Mucosa of gallbladder (tissue), 1 donor: ENCODE data around the gene PRF1. TPM values are rescaled to one million over a fixed set of nuclear protein-coding genes. Genes with fewer than 3 reads are reported as not detected.

Source experiments
- DNase-seq: peaks from one replicate; pipeline ENCODE4 v3.0.0-alpha.2; 2020; ENCODE audit warnings: low spot score
- total RNA-seq: library from RNA; stranded (reverse); gene quantifications from one replicate; pipeline ENCODE4 v1.2.1, GENCODE V29; 2021
- donor health status: DM: no; HTN: no; CAD: no.

The PRF1 gene
- total RNA-seq, 1 donor from 2014 or later = 7.3 TPM

DNA sequence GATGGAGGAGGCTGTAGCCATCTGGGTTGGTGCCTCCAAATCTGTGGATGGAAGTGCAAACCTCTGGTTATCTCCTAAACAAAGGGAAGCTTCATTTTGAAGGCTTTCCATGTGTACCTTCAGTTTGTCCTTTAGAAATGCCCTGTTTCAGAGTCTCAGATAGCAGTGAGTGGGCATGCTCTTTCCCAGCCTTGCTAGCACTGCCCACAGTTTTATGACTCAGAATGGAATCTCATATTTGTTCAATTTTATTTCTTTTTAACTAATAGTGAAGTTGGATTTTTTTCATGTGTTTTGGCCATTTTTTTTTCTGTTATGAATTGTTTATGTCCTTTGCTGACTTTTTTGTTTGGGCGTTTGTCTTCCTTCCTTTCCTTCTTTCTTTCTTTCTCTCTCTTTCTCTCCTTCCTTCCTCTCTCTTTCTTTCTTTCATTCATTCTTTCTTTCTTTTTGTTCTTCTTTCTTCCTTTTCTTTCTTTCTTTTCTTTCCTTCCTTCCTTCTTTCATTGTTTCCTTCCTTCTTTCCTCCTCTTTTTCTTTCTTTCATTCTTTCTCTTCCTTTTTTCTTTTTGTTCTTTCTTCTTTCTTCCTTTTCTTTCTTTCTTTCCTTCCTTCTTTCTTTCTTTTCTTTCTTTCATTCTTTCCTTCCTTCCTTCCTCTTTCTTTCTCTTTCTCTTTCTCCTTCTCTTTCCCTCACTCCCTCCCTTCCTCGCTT is 25.6 kb downstream of the PRF1 start:
- no peak for DNase-seq

DNA sequence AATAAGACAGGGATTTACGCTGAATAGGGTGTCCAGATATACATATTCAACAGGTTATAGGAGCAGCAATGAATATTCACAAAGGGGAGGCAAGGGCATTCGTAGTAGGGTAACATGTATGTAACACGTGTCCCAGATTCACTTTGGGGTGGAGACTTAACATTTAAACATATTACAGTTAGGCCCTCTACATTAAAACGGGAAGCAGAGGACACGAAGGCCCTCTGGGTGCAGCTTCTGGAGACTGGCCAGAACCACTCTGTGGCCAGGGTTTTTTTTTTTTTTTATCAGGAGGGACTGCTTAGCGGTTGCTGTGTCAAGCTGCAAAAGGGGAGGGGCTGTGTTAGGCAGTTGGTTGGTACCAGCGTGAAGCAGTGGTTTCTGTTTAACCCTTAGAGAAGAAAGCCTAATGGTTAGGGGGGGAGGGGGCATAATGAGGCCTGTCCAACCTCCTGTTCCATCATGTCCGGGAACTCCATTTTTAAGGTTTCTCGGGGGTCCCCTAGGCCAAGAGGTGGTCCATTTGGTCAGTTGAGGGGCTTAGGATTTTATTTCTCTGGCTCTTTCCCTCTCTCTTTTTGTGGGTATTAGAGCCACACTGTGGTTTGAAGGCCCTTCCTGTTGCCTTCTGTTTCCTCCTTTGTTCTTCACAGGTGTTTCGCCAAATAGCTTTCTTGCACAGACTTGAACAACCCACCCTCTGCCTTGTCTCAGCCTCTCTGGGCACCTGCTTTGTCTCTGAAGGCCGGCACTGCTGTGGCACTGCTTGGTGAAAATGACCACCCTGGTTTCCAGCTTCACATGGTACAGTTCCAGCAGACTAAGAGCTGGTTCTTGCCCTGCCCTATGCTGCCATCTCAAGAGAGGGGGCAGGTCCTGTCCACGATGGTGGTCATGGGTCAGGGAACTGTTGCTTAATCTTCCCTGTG is 26.4 kb downstream of the PRF1 start:
- peak; percentile 46 for DNase-seq

DNA sequence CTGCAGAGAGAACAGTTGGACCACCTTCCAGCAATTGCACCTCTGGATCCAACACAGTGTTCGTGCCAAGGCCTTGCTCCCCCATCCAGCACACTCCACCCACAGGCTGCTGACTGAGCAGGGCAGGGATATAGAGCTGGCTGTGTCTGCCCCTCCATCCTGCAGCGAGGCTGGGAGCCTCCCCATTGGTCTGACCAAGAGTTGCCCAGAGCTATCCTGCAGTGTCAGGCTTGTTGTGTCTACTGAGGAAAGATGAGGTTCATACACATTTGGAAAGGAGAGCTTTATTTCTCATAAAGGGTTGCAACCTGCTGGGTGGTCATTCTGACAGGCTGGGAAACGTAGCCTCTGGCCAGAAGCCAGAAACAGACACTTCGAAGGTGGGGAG is 27.1 kb downstream of the PRF1 start:
- no peak for DNase-seq

DNA sequence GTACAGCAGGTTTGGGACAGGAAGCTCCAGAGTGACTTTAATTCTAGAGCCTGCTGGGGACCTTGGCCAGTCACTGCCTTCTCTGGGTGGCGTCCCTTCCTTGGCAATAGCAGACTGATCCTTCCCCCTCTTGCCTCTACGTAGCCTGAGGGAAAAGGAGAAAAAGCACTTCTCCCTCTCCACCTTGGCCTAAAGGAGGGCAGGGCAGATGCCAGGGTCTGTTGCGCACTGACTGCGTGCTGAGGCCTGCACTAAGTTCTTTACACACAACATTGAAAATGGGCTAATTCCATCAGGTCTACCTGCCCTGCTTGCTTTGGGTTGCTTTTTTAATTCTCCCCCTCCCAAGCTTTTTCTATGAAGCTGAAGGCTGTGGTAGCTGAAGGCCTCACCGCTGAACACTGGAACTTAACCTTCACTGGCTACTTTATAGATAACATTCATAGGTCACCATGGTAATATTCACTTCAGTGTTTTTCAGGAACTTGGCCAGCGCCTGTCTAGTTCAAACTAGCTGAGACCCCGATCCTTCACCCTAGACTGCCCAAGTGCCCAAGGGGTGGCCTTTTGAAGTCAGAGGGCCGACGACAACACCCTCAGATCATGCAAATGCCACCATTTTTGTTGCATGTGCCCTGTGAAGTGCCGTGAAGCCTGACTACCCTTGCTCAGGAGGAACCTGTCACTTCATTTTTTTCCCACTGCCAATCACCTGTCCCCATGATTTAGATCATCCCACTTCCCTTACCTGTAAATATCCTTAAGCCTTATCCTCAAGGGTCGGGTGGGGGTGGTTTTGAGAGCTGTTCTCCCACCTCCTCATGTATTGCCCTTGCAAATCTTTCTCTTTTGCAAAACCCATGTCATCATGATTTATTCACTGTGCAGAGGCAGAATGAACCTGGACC is 28.7 kb downstream of the PRF1 start:
- DNase-seq = no peak

DNA sequence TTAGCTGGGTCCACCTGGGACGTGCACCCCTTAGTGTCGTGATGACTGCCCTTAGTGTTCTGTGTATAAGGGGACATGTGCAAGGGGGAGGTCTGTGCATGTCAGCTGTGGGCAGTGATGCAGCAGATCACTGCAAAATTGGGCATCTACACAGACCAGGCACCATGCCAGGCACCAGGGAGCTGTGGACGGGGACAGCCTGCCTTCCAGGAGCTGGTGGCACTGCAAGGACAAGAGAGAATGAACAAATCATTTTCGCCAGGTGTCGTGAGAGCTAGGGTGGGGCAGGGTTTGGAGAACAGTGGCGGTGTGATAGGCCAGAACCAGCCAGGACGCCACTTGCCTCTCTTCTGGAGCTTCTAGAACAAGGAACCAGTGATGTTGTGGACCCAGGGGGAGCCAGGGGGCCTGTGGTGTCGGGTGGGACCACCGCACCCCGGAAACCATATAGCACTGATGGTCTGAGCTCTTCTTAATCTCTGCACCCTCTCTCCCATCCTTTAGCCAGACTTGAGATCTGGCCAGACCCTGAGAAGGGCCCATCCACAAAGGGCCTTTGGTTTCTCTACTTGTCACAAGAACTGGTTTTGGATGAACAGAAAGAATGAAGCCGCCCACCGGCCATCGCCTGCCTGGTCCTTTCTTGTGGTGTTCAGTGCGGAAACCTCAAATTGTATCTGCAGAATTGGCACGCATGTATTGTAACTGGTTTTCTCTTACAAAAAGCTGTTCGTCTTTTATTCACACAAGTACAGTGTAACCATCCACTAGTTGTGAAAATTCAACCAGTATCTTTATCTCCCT is 30.7 kb downstream of the PRF1 start:
- no peak for DNase-seq

DNA sequence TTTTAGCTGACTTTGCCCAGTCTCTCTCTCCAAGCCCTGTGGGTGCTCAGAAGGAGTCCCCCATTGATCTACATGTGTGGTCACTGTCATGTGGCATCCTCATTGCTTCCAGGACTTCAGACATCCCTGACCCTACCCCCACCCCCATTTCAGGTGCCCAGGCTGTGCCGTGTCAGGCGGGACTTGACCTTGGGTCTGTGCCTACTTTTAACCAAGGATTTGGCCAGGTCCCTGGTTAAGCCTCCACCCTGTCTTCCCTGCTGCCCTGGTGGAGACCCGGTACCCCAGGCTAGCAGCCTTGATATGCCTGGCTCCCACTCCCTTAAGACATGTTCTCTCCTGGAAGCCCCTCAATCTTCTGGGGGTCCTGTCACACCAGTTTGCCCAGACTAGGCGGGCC is 31.3 kb downstream of the PRF1 start:
- DNase-seq = no peak

DNA sequence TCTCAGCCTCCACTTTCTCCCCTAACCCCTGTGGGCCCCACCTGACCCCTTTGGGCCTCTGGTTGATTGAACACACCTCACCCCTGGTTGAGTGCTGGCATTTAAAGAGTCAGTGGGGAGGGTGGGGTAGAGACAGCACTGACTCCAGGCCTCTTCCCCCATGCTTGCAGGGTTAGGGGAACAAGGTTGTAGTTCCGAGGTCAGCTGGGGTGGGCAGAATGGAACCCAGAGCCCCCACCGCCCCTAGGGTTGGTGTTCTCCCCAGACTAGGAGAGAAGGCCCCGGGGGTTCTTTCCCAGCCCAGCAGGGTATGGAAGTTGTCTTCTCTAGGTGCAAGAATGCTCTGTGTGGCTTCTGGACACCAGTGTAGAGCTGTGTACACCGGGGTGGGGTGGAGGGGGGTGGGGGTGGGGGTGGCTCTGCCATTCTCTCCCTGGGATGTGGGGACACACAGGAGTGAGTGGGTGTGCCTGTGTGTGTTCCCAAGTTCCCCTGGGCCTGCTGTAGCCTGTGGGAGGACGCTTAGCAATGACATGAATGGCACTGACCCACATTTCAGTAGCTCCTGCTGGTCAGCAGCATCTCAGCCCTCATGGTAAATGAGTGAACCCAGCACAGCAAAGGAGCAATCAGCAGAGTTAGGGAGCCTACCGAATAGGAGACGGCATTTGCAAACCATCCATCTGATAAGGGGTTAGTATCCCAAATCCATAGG is 33.6 kb downstream of the PRF1 start:
- DNase-seq = no peak

DNA sequence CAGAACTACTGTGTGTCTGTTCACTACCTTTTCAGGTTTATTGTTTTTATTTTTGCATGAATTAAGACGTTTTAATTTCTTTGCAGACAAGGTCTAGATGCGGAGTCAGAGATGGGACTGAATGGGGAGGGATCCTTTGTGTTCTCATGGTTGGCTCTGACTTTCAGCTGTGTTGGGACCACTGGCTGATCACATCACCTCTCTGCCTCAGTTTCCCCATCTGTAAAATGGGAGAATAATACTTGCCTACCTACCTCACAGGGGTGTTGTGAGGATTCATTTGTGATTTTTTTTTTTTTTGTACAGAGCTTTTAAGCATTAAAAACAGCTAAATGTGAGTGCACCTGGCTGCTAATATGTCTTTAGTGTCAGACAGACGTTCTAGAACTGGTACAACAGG is 34.4 kb downstream of the PRF1 start:
- no peak for DNase-seq

DNA sequence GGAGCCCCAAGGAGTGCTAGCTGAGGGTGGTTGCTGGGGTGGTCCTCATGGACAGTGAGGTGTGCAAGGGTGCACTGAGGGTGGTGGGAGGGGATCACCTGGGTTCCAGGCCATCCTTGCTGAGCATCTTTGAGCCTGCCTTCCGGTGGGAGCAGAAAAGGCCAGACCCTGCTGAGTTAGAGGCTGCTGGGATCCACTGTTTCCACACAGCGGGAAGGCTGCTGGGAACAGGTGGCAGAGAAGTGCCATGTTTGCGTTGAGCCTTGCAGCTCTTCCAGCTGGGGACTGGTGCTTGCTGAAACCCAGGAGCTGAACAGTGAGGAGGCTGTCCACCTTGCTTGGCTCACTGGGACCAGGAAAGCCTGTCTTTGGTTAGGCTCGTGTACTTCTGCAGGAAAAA is 34.9 kb downstream of the PRF1 start:
- DNase-seq = no peak

DNA sequence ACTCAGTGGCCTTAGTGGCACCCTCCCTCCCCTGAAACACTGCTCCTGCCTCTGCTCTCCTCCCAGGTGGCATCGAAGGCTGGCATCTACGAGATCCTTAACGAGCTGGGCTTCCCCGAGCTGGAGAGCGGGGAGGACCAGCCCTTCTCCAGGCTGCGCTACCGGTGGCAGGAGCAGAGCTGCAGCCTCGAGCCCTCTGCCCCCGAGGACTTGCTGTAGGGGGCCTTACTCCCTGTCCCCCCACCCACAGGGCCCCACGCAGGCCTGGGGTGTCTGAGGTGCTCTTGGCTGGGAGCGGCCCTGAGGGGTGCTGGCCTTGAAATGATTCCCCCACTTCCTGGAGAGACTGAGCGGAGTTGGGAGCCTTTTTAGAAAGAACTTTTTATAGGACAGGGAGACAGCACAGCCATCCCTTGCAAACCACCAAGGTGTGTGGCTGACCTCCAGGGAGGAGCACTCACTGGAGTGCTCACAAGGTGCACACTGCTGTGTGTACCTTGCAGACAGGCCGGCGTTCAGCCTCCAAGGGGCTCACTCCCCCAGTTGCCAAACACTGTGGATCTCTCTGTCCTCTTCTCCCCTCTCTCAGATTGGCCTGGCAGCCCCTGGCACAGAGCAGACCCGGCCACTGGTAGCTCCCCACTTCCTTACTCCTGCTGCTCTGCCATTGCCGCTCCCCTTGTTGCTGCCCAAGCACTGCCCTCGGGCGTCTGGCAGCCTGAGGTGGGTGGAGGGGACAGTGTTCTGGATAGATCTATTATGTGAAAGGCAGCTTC is 35.8 kb downstream of the PRF1 start:
- no peak for DNase-seq

DNA sequence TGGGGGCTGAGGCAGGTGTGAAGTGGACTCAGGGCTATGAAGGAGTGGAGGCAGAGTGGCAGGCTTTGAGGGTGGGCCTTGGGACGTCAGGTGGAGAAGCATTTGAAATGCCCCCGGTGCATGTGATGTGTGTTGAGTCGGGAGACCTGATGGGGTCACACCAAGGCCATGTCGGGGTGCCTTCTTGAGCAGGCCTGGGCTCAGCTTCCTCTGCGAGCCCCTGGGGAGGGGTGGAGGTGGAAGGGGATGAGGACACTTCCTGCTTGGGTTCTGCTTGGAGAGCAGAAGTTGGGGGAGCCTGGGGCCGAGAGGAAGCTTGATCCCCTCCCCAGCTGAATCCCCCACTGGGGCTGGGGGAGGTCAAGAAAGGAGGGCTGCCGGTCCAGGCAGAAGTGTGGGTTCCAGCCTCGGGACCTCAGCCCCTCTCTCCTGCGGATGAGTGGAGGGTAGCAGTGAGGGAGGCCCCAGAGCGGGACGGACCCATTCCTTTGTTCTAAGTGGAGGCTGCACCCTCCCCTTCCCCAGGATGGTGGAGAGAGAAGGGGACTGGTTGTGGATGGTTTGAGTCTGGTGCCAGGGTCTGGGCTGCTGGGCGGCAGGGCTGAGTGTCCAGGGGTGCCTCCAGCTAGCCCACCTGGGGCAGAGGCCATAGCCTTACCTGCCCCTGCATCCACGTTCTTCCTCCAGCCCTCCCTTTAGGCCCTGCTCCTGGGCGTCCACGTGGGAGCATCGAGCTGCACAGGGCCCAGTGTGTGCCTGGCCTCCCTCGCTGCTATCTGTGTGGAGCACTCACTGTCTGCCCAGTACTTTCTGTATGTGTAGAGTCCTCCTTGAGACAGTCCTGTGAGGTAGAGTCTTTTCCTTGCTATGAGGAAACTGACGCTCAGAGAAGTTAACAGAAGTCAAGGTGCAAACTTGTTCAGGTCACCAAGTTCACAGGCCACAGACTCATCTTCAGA is 36.7 kb downstream of the PRF1 start:
- DNase-seq = no peak

DNA sequence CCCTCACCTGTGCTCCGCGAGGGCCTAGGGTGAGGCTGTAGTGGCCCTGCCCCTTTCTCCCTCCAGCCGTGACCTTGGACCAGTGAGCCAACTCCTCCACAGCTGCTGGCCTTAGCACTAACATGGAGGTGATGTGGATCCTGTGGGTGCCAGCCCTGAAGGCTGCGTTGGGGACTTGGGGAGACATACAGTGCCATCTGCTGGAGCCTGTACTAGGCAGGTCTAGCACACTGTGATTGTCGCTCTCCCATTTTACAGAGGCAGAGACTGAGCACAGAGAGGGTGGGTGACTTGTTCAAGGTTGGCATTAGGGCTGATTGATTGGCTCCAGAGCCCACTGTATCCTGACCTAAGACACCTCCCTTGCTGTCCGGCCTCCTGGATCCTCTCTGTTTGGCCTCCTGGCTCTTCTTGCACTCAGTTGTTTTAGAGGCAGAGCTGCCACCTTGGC is 37.6 kb downstream of the PRF1 start:
- no peak for DNase-seq

DNA sequence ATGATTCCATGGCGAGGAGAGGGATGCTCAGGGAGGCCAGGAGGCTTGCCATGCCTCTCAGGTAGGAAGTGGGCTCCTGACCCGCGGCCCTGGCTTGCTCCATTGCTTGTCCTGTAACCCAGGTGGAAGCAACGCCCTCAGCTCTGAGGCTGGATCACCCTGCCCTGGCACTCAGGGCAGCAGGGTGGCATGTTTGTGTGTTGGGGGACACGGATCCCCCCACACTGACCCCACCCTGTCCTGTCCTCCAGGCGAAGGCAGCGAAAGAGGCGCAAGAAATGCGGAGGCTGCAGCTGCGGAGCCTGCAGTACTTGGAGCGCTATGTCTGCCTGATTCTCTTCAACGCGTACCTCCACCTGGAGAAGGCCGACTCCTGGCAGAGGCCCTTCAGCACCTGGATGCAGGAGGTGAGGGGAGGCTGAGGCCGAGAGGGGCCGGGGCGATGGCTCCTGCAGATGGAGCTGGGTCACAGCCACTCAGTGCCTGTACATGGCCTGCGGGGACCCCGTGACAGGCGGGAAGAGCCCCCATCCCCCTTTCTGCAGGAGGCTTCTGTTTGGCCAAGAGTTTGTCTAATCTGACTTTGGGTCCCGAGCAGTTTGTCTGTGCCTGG is 38.3 kb downstream of the PRF1 start:
- no peak for DNase-seq

DNA sequence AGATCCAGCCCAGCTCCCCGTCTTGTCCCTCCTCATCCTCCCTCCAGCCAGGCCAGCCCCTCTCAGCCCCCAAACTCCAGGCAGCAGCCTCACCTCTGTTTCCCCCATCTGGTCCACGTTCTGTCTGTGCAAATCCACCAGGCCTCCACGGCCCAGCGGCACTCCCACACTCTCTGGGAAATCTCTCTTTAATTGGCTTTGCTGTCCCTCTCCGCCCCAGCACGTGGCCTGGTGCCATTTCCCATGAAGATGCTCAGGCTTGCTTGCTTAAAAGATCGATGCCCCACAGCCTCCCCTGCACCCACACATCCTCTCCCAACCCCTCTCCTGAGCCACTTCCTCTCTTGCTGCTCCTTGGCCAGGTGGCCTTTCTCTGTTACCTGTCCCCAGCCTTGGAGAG is 39.3 kb downstream of the PRF1 start:
- DNase-seq = no peak

DNA sequence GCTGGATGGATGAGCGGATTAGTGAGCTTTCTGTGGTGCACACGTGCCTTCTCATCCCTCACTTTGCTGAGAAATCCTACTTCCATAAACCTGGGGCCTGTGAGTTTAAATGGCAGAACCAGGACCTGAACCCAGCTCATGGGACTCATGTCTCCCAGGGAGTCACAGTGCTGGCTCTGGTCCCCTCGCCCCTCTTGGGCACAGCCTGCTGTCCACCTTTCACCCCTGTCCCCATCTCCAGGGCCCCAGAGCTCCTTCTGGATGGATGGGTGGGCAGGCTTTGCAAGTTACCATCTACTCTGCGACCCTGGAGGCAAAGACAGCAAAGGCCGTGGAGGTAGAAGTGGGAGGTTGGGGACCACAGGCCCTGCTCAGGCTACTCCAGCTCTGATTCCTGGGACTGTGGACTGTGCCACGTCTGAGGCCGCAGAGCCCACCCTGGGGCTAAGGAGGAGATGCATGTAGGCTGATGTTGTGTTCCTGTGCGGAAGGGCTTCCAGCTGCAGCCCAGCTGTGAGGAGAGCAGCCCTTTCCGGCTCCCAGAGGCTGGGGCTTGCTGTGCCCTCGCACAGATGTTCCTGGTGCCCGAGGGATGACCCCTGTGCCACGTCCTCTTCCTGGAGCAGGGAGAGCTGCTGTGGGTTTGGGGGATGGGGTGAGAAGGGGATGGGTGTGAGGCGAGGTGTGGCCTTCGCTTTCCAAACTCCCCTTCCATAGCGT is 40.3 kb downstream of the PRF1 start:
- DNase-seq = no peak

DNA sequence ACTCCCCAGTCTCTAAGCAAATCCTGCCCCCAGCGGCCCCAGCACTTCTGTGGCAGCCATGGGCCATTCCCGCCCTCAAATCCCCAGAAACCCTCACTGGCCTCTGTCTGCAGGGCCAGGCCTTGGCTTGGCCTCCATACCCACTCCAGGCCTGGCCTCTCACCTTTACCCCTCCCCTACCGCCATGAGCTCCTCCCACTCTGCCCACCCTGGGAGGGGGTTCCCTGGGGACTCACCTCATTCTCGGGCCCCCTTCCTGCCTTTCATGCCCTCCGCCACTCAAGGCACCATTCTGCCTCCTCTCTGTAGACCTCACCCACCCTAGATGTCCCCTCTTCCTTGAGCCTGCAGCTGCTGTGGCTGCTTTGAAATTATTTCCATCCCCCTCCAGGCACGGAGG is 41.0 kb downstream of the PRF1 start:
- no peak for DNase-seq

DNA sequence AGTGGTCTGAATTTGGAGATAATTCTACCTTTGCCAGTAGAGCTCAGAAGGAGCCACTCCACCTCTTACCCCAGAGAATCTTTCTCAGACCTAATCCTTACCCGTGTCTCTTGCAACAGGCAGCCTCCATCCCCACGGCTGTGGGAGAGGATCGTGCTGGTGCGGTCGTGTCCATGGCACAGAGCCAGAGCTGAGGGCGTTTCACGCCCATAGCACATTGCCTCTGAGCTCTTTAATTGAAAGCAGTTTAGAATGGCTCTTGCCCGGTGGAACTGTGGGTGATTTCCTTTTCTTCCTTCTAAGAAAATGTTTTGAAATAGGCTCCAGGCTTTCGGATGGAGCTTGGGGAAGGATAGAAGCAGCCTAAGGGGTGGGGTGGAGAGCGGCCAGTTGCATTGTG is 41.5 kb downstream of the PRF1 start:
- DNase-seq = no peak
